ENCODE data around the gene NPC2.

- TF ChIP-seq POLR2A (IDR thresholded peaks at IDR 0.05; ENCODE audit: low read length) (no peak), GATA1 (IDR thresholded peaks at IDR 0.05; ENCODE audit: low read depth, low read length) (no peak)
These were observed 63.1 kb downstream of the NPC2 start for GRCh38 chr14:74429991-74430390.

All from erythroblast (primary cell).